OCI-LY3 (cell line): ENCODE results near the gene TRAPPC12.

Experiments used
- H2AFZ ChIP-seq: fragments of 200-600, 300-600 bp; shearing (Covaris generic); 2 replicates; pipeline ENCODE4 v1.6.0; 2014; ENCODE audit warnings: antibody characterized with exemption, low read depth, low read length
- H3K27ac ChIP-seq: fragments of 200-600, 300-600 bp; sonication (generic); 2 replicates; pipeline ENCODE4 v1.5.1; 2014; ENCODE audit warnings: mild to moderate bottlenecking, low read length, moderate library complexity, mixed read lengths
- H3K27me3 ChIP-seq: fragments of 200-600, 300-600 bp; sonication (generic); 2 replicates; pipeline ENCODE4 v1.6.1; 2014; ENCODE audit warnings: low read depth, low read length, mixed read lengths
- H3K36me3 ChIP-seq: fragments of 200-600, 300-600 bp; sonication (generic); replicated peaks from 2 replicates; pipeline ENCODE3; 2014; ENCODE audit warnings: low read depth, low read length, mixed read lengths
- H3K4me1 ChIP-seq: fragments of 300-600, 200-600 bp; sonication (generic); 2 replicates; pipeline ENCODE4 v1.6.1; 2014; ENCODE audit warnings: low read length, mixed read lengths
- H3K4me2 ChIP-seq: fragments of 200-600, 300-600 bp; sonication (generic); 2 replicates; pipeline ENCODE4 v1.6.1; 2014; ENCODE audit warnings: low read length, mixed read lengths
- H3K4me3 ChIP-seq: fragments of 300-600, 200-600 bp; sonication (generic); 2 replicates; pipeline ENCODE4 v1.5.1; 2014; ENCODE audit warnings: antibody characterized with exemption, mild to moderate bottlenecking, low read length, moderate library complexity
- H3K79me2 ChIP-seq: fragments of 300-600, 200-600 bp; shearing (Covaris generic); 2 replicates; pipeline ENCODE4 v1.6.1; 2014; ENCODE audit warnings: mild to moderate bottlenecking, low read length, mixed read lengths
- H3K9ac ChIP-seq: fragments of 300-600, 200-600 bp; shearing (Covaris generic); 2 replicates; pipeline ENCODE4 v1.6.0; 2014; ENCODE audit warnings: mild to moderate bottlenecking, low read length, moderate library complexity
- H3K9me3 ChIP-seq: fragments of 200-600, 300-600 bp; shearing (Covaris generic); 2 replicates; pipeline ENCODE4 v1.6.1; 2014; ENCODE audit warnings: low read length, mixed read lengths; ENCODE audit not compliant: insufficient read depth
- H4K20me1 ChIP-seq: fragments of 200-600, 300-600 bp; sonication (generic); 2 replicates; pipeline ENCODE4 v1.6.1; 2016; ENCODE audit warnings: low read length, mixed read lengths; ENCODE audit not compliant: insufficient read depth
- CTCF ChIP-seq: fragments of 200-600, 300-600 bp; sonication (generic); IDR thresholded peaks from 2 replicates; pipeline ENCODE4 v1.5.1; 2014; ENCODE audit warnings: antibody characterized with exemption, low read length, low read depth
- EZH2phosphoT487 ChIP-seq: fragments of 200-600 bp; shearing (Covaris generic); IDR thresholded peaks from 2 replicates; pipeline ENCODE4 v1.6.1; 2018; ENCODE audit warnings: antibody characterized with exemption, mixed run types, low read depth

Gene TRAPPC12

GRCh38 chr2:3343012-3343411 lies 36.5 kb upstream of the TRAPPC12 start:
- H3K4me2 ChIP-seq: no peak overlapping the region
- no peak overlapping the region for H3K9ac ChIP-seq
- H4K20me1 ChIP-seq: no peaks in the 10 kb centered on the region
- H3K79me2 ChIP-seq: no peaks in the 10 kb centered on the region
- no peaks in the 10 kb centered on the region for H3K27me3 ChIP-seq
- H3K27ac ChIP-seq: no peak overlapping the region
- H3K4me3 ChIP-seq: no peak overlapping the region
- H2AFZ ChIP-seq: no peak overlapping the region
- no peaks in the 10 kb centered on the region for H3K9me3 ChIP-seq
- no peaks in the 10 kb centered on the region for H3K4me1 ChIP-seq
- H3K36me3 ChIP-seq: peaks cover 5% of the 10 kb centered on the region
- TF ChIP-seq EZH2phosphoT487 (no peak), CTCF (no peak)

- H3K36me3 ChIP-seq: peaks cover 9% of the 10 kb centered on the region
These were observed 34.6 kb upstream of the TRAPPC12 start for GRCh38 chr2:3344897-3345296.

GRCh38 chr2:3345621-3346020 lies 33.9 kb upstream of the TRAPPC12 start:
- no peaks in the 10 kb centered on the region for H4K20me1 ChIP-seq
- no peak overlapping the region for H3K9ac ChIP-seq
- H3K79me2 ChIP-seq: no peaks in the 10 kb centered on the region; the same call in 1 of the 2 replicates
- no peak overlapping the region for H3K4me3 ChIP-seq
- H3K27me3 ChIP-seq: no peaks in the 10 kb centered on the region
- H3K27ac ChIP-seq: no peak overlapping the region
- TF ChIP-seq EZH2phosphoT487 (no peak), CTCF (no peak)
- H3K4me1 ChIP-seq: no peaks in the 10 kb centered on the region
- H3K9me3 ChIP-seq: peaks cover 4% of the 10 kb centered on the region; the same call in 1 of the 2 replicates
- H3K36me3 ChIP-seq: peaks cover 15% of the 10 kb centered on the region
- no peak overlapping the region for H3K4me2 ChIP-seq
- H2AFZ ChIP-seq: no peak overlapping the region

More at GRCh38 chr2:3344897-3345296, 34.6 kb upstream of the TRAPPC12 start:
- H3K4me1 ChIP-seq: no peaks in the 10 kb centered on the region
- H3K27ac ChIP-seq: no peak overlapping the region
- H3K27me3 ChIP-seq: no peaks in the 10 kb centered on the region
- H3K9ac ChIP-seq: no peak overlapping the region
- no peak overlapping the region for H3K4me3 ChIP-seq
- H3K4me2 ChIP-seq: no peak overlapping the region
- TF ChIP-seq CTCF (no peak), EZH2phosphoT487 (no peak)
- no peaks in the 10 kb centered on the region; the same call in 1 of the 2 replicates for H3K79me2 ChIP-seq
- no peak overlapping the region for H2AFZ ChIP-seq
- H4K20me1 ChIP-seq: no peaks in the 10 kb centered on the region
- H3K9me3 ChIP-seq: no peaks in the 10 kb centered on the region

- Histone ChIP-seq H3K27me3 (no peaks in the 10 kb centered on the region), H3K4me3 (no peak overlapping the region), H3K79me2 (no peaks in the 10 kb centered on the region; the same call in 1 of the 2 replicates), H3K36me3 (peaks cover 37% of the 10 kb centered on the region), H3K4me2 (no peak overlapping the region), H3K9me3 (peaks cover 4% of the 10 kb centered on the region; the same call in 1 of the 2 replicates), H2AFZ (no peak overlapping the region), H3K27ac (no peak overlapping the region), H3K4me1 (no peaks in the 10 kb centered on the region), H4K20me1 (no peaks in the 10 kb centered on the region), H3K9ac (no peak overlapping the region)
- no peak for TF ChIP-seq CTCF
- no peak for TF ChIP-seq EZH2phosphoT487
These were observed 30.7 kb upstream of the TRAPPC12 start for GRCh38 chr2:3348767-3349166.
